ENCODE measurements around the gene TRIM5. TPM values are rescaled to one million over a fixed set of nuclear protein-coding genes. Genes with fewer than 3 reads are reported as not detected.

Gene TRIM5
- total RNA-seq, 4 donors from 2014 or later: 4.4 to 50.4 (median 37.4) TPM

- Histone ChIP-seq H3K4me3 (no peak overlapping the region), H3K9me3 (no peaks in the 10 kb centered on the region), H3K4me1 (no peaks in the 10 kb centered on the region), H3K27ac (no peak overlapping the region), H3K36me3 (no peaks in the 10 kb centered on the region), H3K27me3 (no peaks in the 10 kb centered on the region)
- no peak for DNase-seq
- intact Hi-C loops (cut with DNase I; ENCODE audit: low total_unique reads): no loop called here
- TF ChIP-seq CTCF (IDR thresholded peaks at IDR 0.05): no peak
These were observed 44.9 kb downstream of the TRIM5 start for GRCh38 chr11:5639953-5640352.

DNA sequence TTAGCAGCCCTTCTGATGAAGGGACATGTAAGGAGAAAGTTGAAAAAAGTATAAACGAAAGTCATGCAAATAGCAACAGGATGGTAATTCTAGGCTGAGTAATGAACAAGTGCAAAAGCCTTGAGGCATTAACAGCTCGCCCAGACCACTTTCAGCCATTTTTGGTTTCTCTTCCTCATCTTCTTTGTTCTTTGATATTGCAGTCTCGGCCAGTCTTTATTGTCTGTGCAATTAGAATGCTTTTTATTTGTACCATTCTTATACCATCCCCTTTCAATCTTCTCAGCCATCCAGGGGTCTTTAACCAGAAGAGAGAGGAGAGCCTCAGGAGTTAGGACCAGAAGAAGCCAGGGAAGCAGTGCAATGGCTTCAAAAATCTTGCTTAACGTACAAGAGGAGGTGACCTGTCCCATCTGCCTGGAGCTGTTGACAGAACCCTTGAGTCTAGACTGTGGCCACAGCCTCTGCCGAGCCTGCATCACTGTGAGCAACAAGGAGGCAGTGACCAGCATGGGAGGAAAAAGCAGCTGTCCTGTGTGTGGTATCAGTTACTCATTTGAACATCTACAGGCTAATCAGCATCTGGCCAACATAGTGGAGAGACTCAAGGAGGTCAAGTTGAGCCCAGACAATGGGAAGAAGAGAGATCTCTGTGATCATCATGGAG is 52.8 kb downstream of the TRIM5 start:
- Histone ChIP-seq H3K9me3 (no peaks in the 10 kb centered on the region), H3K27ac (no peak overlapping the region), H3K4me3 (no peak overlapping the region), H3K27me3 (no peaks in the 10 kb centered on the region), H3K4me1 (no peaks in the 10 kb centered on the region), H3K36me3 (no peaks in the 10 kb centered on the region)
- TF ChIP-seq CTCF (IDR thresholded peaks at IDR 0.05) (no peak), POLR2A (IDR thresholded peaks at IDR 0.05) (no peak)
- intact Hi-C loops (cut with DNase I; ENCODE audit: low total_unique reads): no loop called here
- no peak for DNase-seq

- intact Hi-C loops (cut with DNase I; ENCODE audit: low total_unique reads): no loop called here
- no peaks in the 10 kb centered on the region for H3K9me3 ChIP-seq
- no peaks in the 10 kb centered on the region for H3K4me1 ChIP-seq
- H3K4me3 ChIP-seq: no peak overlapping the region
- H3K27ac ChIP-seq: no peak overlapping the region
- TF ChIP-seq POLR2A (IDR thresholded peaks at IDR 0.05) (no peak), CTCF (IDR thresholded peaks at IDR 0.05) (no peak)
- no peaks in the 10 kb centered on the region for H3K36me3 ChIP-seq
- no peak for DNase-seq
- H3K27me3 ChIP-seq: no peaks in the 10 kb centered on the region
These were observed 53.5 kb downstream of the TRIM5 start for GRCh38 chr11:5631417-5631816.

GRCh38 chr11:5626196-5626595 is 58.7 kb downstream of the TRIM5 start:
- intact Hi-C loops (cut with DNase I; ENCODE audit: low total_unique reads): no loop called here
- no peak for DNase-seq
- Histone ChIP-seq H3K9me3 (no peaks in the 10 kb centered on the region), H3K4me1 (no peaks in the 10 kb centered on the region), H3K27ac (no peak overlapping the region), H3K4me3 (no peak overlapping the region), H3K27me3 (no peaks in the 10 kb centered on the region), H3K36me3 (no peaks in the 10 kb centered on the region)
- TF ChIP-seq POLR2A (IDR thresholded peaks at IDR 0.05): no peak
- no peak for TF ChIP-seq CTCF (IDR thresholded peaks at IDR 0.05)

DNA sequence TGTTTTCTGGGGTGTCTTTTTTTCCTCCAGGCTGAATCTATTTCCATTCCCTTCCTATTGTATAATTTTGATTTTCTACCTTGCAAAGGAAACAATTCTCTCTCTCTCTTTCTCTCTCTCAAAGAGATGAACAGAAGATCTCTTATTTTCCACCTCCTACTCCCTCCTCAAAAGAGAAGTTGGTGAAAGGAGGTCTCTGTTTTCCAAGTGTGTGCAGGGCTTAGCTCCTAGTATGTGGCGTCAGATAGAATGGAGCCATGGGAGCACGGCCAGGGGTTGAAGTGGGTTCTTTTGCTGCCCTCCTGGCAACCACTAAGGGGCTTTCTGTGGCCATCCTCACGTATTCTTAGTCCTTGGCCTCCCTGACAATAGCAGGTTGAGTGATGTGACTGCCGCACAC is 59.6 kb downstream of the TRIM5 start:
- no peaks in the 10 kb centered on the region for H3K9me3 ChIP-seq
- peak overlapping the region; percentile 47 to 51 for H3K4me3 ChIP-seq
- TF ChIP-seq POLR2A (IDR thresholded peaks at IDR 0.05) (no peak), CTCF (IDR thresholded peaks at IDR 0.05) (no peak)
- intact Hi-C loops (cut with DNase I; ENCODE audit: low total_unique reads): no loop called here
- H3K36me3 ChIP-seq: no peaks in the 10 kb centered on the region
- H3K4me1 ChIP-seq: no peaks in the 10 kb centered on the region
- H3K27ac ChIP-seq: peak overlapping the region; percentile 71 to 77
- no peaks in the 10 kb centered on the region for H3K27me3 ChIP-seq
- DNase-seq: no peak
